Neural cell (in vitro differentiated cells): ENCODE measurements around the gene SP140. TPM values are rescaled to one million over a fixed set of nuclear protein-coding genes. Genes with fewer than 3 reads are reported as not detected.

Source experiments
- H2AFZ ChIP-seq: fragments of 200-600, 300-800 bp; sonication (generic), shearing (Covaris generic); 2 replicates; pipeline ENCODE4 v1.6.0; 2014; ENCODE audit warnings: low read depth, mild to moderate bottlenecking, antibody characterized with exemption, low read length, moderate library complexity
- H3F3A ChIP-seq: fragments of 200-600 bp; shearing (Covaris generic); 2 replicates; pipeline ENCODE4 v1.6.1; 2016; ENCODE audit warnings: mild to moderate bottlenecking, moderate library complexity, mixed read lengths, antibody characterized with exemption, low read length; ENCODE audit not compliant: insufficient read depth, poor library complexity, severe bottlenecking
- H3K27ac ChIP-seq: fragments of 200-600, 300-800 bp; sonication (generic), shearing (Covaris generic); 2 replicates; pipeline ENCODE4 v1.5.1; 2014; ENCODE audit warnings: mild to moderate bottlenecking, low read length, moderate library complexity
- H3K27me3 ChIP-seq: fragments of 300-800, 200-600 bp; sonication (generic), shearing (Covaris generic); 2 replicates; pipeline ENCODE4 v1.6.0; 2014; ENCODE audit warnings: mild to moderate bottlenecking, low read depth, low read length, moderate library complexity; ENCODE audit not compliant: insufficient read depth
- H3K36me3 ChIP-seq: fragments of 300-800, 200-600 bp; sonication (generic), shearing (Covaris generic); 2 replicates; pipeline ENCODE4 v1.5.1; 2014; ENCODE audit warnings: mild to moderate bottlenecking, antibody characterized with exemption, low read length, moderate library complexity; ENCODE audit not compliant: insufficient read depth
- H3K4me2 ChIP-seq: fragments of 300-800, 200-600 bp; sonication (generic), shearing (Covaris generic); 2 replicates; pipeline ENCODE4 v1.6.0; 2014; ENCODE audit warnings: mild to moderate bottlenecking, low read length
- H3K4me3 ChIP-seq: fragments of 300-800, 200-600 bp; sonication (generic), shearing (Covaris generic); 2 replicates; pipeline ENCODE4 v1.5.1; 2014; ENCODE audit warnings: mild to moderate bottlenecking, low read length, moderate library complexity
- H3K79me2 ChIP-seq: fragments of 200-600 bp; shearing (Covaris generic); replicated peaks from 2 replicates; pipeline ENCODE4 v1.6.0; 2014; ENCODE audit warnings: mild to moderate bottlenecking, low read length, moderate library complexity; ENCODE audit not compliant: insufficient read depth
- H3K9ac ChIP-seq: fragments of 300-800, 200-600 bp; sonication (generic), shearing (Covaris generic); 2 replicates; pipeline ENCODE4 v1.6.1; 2016; ENCODE audit warnings: mild to moderate bottlenecking, low read length, mixed read lengths
- H3K9me2 ChIP-seq: fragments of 200-600 bp; shearing (Covaris generic); 2 replicates; pipeline ENCODE4 v1.6.1; 2016; ENCODE audit warnings: mild to moderate bottlenecking, low read length, mixed read lengths; ENCODE audit not compliant: insufficient read depth
- H3K9me3 ChIP-seq: fragments of 200-600, 300-800 bp; sonication (generic), shearing (Covaris generic); 2 replicates; pipeline ENCODE4 v1.6.1; 2016; ENCODE audit warnings: mild to moderate bottlenecking, mixed run types, low read length, moderate library complexity, mixed read lengths
- H4K20me1 ChIP-seq: fragments of 200-600 bp; shearing (Covaris generic); 2 replicates; pipeline ENCODE4 v1.6.1; 2016; ENCODE audit warnings: mild to moderate bottlenecking, mixed run types; ENCODE audit not compliant: insufficient read depth
- CTCF ChIP-seq: fragments of 450-650 bp; IDR thresholded peaks from 2 replicates; pipeline ENCODE4 v1.5.1; 2014; ENCODE audit warnings: antibody characterized with exemption, mild to moderate bottlenecking, moderate library complexity; ENCODE audit not compliant: poor library complexity, severe bottlenecking
- EP300 ChIP-seq: fragments of 450-650 bp; conservative IDR thresholded peaks from 2 replicates; pipeline ENCODE4 v1.6.1; 2014; ENCODE audit warnings: antibody characterized with exemption, mild to moderate bottlenecking, moderate library complexity; ENCODE audit not compliant: poor library complexity, severe bottlenecking
- EZH2 ChIP-seq: fragments of 200-600, 300-800 bp; shearing (Covaris generic), sonication (generic); IDR thresholded peaks from 2 replicates; pipeline ENCODE4 v1.6.1; 2014; ENCODE audit warnings: antibody characterized with exemption, low read length, borderline replicate concordance, mild to moderate bottlenecking; ENCODE audit not compliant: insufficient read depth, poor library complexity, severe bottlenecking
- MXI1 ChIP-seq: fragments of 450-650 bp; conservative IDR thresholded peaks from 2 replicates; pipeline ENCODE4 v1.6.1; 2014; ENCODE audit warnings: antibody characterized with exemption, mild to moderate bottlenecking; ENCODE audit not compliant: poor library complexity, severe bottlenecking
- POLR2AphosphoS5 ChIP-seq: IDR thresholded peaks from 2 replicates; pipeline ENCODE4 v1.6.1; 2012
- RAD21 ChIP-seq: fragments of 450-650 bp; conservative IDR thresholded peaks from 2 replicates; pipeline ENCODE4 v1.6.1; 2014; ENCODE audit warnings: antibody characterized with exemption, mild to moderate bottlenecking, moderate library complexity
- SMC3 ChIP-seq: fragments of 450-650 bp; conservative IDR thresholded peaks from 2 replicates; pipeline ENCODE4 v1.6.1; 2014; ENCODE audit warnings: antibody characterized with exemption, mild to moderate bottlenecking, moderate library complexity; ENCODE audit not compliant: poor library complexity
- TAF1 ChIP-seq: IDR thresholded peaks from 2 replicates; pipeline ENCODE4 v1.6.1; 2012; ENCODE audit warnings: low read depth
- polyA plus RNA-seq: library from polyadenylated mRNA; depleted of rRNA; stranded (reverse); fragments of >200 nt; gene quantifications from 2 replicates; pipeline ENCODE4 v1.2.3, GENCODE V29; 2014
- TF ChIP-seq, protein P1 (sequence below): IDR thresholded peaks from 2 replicates; pipeline ENCODE4 v1.6.1; 2012; ENCODE audit warnings: borderline replicate concordance

Gene SP140
- polyA plus RNA-seq, 1 donor from 2014 or later: 0.74 TPM

DNA sequence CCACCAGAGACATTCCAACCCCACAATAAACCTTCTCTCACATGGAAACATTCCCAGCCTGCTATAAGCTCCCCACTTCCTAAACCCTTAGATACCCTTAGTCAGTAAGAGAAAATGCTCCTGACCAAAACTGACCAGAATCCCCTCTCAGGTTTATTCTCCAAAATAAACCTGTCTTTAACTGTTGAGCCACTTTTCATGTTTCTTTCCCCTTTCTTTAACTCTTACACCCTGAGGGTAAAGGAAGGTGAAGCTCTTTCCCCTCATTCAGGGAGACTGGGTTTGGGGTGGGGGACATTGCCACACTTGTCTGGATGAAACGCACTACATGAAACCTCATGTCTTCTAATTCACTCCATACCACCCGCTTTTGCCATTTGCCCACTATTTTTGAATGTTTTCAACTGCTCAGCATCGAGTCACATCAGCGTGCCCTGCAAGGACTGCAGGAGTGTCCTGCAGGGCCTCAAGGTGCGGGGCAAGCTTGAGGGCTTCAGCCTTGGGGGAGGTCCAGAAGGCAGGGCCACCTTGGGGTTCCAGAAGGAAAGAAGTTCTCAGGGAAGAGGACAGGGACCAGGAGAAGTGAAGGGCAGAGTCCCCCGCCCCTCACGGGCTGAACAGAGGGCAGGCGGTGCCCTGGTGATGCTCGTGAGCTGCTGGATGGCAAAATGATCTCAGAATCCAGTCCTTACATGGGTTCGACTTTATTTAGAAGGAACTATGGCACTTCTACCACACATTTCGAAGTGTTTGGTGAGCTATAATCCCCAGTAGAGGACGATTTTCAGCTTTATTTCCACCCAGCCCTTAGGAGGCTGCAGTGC is 97.2 kb downstream of the SP140 start:
- no peak overlapping the region for H3K4me2 ChIP-seq
- no peaks in the 10 kb centered on the region for H3K36me3 ChIP-seq
- no peaks in the 10 kb centered on the region for H3K9me3 ChIP-seq
- H2AFZ ChIP-seq: no peak overlapping the region
- no peaks in the 10 kb centered on the region for H3K27me3 ChIP-seq
- H3K27ac ChIP-seq: no peak overlapping the region
- no peaks in the 10 kb centered on the region for H3K9me2 ChIP-seq
- H3K9ac ChIP-seq: no peak overlapping the region
- no peaks in the 10 kb centered on the region for H3K79me2 ChIP-seq
- TF ChIP-seq MXI1 (no peak), EZH2 (no peak), POLR2AphosphoS5 (no peak), SMC3 (no peak), TAF1 (no peak), EP300 (no peak), CTCF (no peak)
- TF ChIP-seq, protein P1, sequence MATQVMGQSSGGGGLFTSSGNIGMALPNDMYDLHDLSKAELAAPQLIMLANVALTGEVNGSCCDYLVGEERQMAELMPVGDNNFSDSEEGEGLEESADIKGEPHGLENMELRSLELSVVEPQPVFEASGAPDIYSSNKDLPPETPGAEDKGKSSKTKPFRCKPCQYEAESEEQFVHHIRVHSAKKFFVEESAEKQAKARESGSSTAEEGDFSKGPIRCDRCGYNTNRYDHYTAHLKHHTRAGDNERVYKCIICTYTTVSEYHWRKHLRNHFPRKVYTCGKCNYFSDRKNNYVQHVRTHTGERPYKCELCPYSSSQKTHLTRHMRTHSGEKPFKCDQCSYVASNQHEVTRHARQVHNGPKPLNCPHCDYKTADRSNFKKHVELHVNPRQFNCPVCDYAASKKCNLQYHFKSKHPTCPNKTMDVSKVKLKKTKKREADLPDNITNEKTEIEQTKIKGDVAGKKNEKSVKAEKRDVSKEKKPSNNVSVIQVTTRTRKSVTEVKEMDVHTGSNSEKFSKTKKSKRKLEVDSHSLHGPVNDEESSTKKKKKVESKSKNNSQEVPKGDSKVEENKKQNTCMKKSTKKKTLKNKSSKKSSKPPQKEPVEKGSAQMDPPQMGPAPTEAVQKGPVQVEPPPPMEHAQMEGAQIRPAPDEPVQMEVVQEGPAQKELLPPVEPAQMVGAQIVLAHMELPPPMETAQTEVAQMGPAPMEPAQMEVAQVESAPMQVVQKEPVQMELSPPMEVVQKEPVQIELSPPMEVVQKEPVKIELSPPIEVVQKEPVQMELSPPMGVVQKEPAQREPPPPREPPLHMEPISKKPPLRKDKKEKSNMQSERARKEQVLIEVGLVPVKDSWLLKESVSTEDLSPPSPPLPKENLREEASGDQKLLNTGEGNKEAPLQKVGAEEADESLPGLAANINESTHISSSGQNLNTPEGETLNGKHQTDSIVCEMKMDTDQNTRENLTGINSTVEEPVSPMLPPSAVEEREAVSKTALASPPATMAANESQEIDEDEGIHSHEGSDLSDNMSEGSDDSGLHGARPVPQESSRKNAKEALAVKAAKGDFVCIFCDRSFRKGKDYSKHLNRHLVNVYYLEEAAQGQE: no peak
- H4K20me1 ChIP-seq: no peaks in the 10 kb centered on the region
- H3K4me3 ChIP-seq: no peak overlapping the region
- no peaks in the 10 kb centered on the region for H3F3A ChIP-seq

GRCh38 chr2:230323385-230324106 is 98.0 kb downstream of the SP140 start:
- Histone ChIP-seq H3K4me3 (no peak overlapping the region), H3K9ac (no peak overlapping the region), H3K36me3 (no peaks in the 10 kb centered on the region), H3K27me3 (no peaks in the 10 kb centered on the region), H2AFZ (no peak overlapping the region), H3K9me2 (no peaks in the 10 kb centered on the region), H3F3A (no peaks in the 10 kb centered on the region), H3K27ac (no peak overlapping the region), H3K9me3 (no peaks in the 10 kb centered on the region), H4K20me1 (no peaks in the 10 kb centered on the region), H3K4me2 (no peak overlapping the region), H3K79me2 (no peaks in the 10 kb centered on the region)
- TF ChIP-seq SMC3 (no peak), MXI1 (no peak), POLR2AphosphoS5 (no peak), RAD21 (no peak), TAF1 (no peak), EZH2 (no peak), EP300 (no peak), CTCF (no peak)
- TF ChIP-seq, protein P1: no peak
